HG03066 (cell line): ENCODE measurements around the gene ZNF584.
"Not testable (repeated sequence)": the region's sequence is repeated elsewhere in the genome, so short reads cannot be mapped to it uniquely, and the experiment has no call there.

ENCODE experiments used
- ATAC-seq: cut with Tn5 transposase; IDR thresholded peaks from one replicate; pipeline ENCODE4 v1.9.1; 2021; ENCODE audit warnings: low read depth; ENCODE audit not compliant: unreplicated experiment

Gene ZNF584

GRCh38 chr19:58408152-58409009, at the start of gene ZNF584:
Gene ZNF584, plus strand, starts transcription at chr19:58408649. Its CDS starts 499 bp downstream, at chr19:58409148.
- peak; percentile 90 for ATAC-seq

GRCh38 chr19:58361900-58362271, 46.6 kb upstream of the ZNF584 start:
- ATAC-seq: no peak

GRCh38 chr19:58362272-58362994, 46.0 kb upstream of the ZNF584 start, which contains the start of gene ZNF497:
Gene ZNF497, minus strand, starts transcription at chr19:58362751. Its CDS starts 5,116 bp downstream, at chr19:58357635.
- ATAC-seq: peak; percentile 81

- no peak for ATAC-seq
Measured at GRCh38 chr19:58364146-58364545, 44.3 kb upstream of the ZNF584 start.

GRCh38 chr19:58366585-58367430, 41.6 kb upstream of the ZNF584 start:
- no peak for ATAC-seq

GRCh38 chr19:58367698-58368454, 40.6 kb upstream of the ZNF584 start:
- no peak for ATAC-seq

GRCh38 chr19:58368561-58369360, 39.7 kb upstream of the ZNF584 start:
- ATAC-seq: no peak

GRCh38 chr19:58372311-58373133, 35.9 kb upstream of the ZNF584 start:
- ATAC-seq: no peak

GRCh38 chr19:58374200-58374599, 34.2 kb upstream of the ZNF584 start:
- ATAC-seq: no peak

GRCh38 chr19:58376724-58377123, 31.7 kb upstream of the ZNF584 start:
- ATAC-seq: not testable (repeated sequence)

- ATAC-seq: no peak
Measured at GRCh38 chr19:58379246-58379645, 29.2 kb upstream of the ZNF584 start.

GRCh38 chr19:58380037-58380661, 28.3 kb upstream of the ZNF584 start:
- ATAC-seq: no peak

- peak; percentile 85 for ATAC-seq
Measured at GRCh38 chr19:58380662-58381459, 27.6 kb upstream of the ZNF584 start, which contains the start of gene ZNF837. Gene ZNF837, minus strand, starts transcription at chr19:58381030. Its CDS starts 11,698 bp downstream, at chr19:58369332.

GRCh38 chr19:58381460-58382212, 26.8 kb upstream of the ZNF584 start:
- ATAC-seq: no peak

- no peak for ATAC-seq
Measured at GRCh38 chr19:58382997-58383603, 25.3 kb upstream of the ZNF584 start.
